Keratinocyte (primary cell): ENCODE data around the gene SPATA31D3. TPM values are rescaled to one million over a fixed set of nuclear protein-coding genes. Genes with fewer than 3 reads are reported as not detected.

Source experiments
- DNase-seq: peaks from one replicate; pipeline ENCODE4 v3.0.0-alpha.2; 2011; ENCODE audit warnings: low read depth, missing footprints, low spot score
- FAIRE-seq: peaks from 2 replicates; lab custom pipeline; 2011; peaks lifted over from hg19 to GRCh38; lab: Jason Lieb, UNC
- H2AFZ ChIP-seq: 2 replicates; pipeline ENCODE4 v1.6.0; 2012; ENCODE audit warnings: low read length, control low read depth, inconsistent platforms; ENCODE audit not compliant: control insufficient read depth
- H3K27ac ChIP-seq: 2 replicates; pipeline ENCODE4 v1.5.1; 2011; ENCODE audit warnings: low read length; ENCODE audit not compliant: control insufficient read depth, insufficient read depth
- H3K27me3 ChIP-seq: 3 replicates; pipeline ENCODE4 v1.6.0; 2011; ENCODE audit warnings: low read length; ENCODE audit not compliant: control insufficient read depth, insufficient read depth; ENCODE audit errors: extremely low read depth
- H3K36me3 ChIP-seq, 2 experiments: 2 replicates in 1 of 2; 3 replicates in 1 of 2; pipeline ENCODE4 v1.5.1; 2011; ENCODE audit warnings: low read length in 2 of 2, mild to moderate bottlenecking in 1 of 2; ENCODE audit not compliant: control insufficient read depth in 2 of 2, insufficient read depth in 2 of 2; ENCODE audit errors: extremely low read depth in 1 of 2
- H3K4me1 ChIP-seq: 3 replicates; pipeline ENCODE4 v1.5.1; 2011; ENCODE audit warnings: low read length; ENCODE audit not compliant: control insufficient read depth, insufficient read depth; ENCODE audit errors: extremely low read depth
- H3K4me2 ChIP-seq: 3 replicates; pipeline ENCODE4 v1.6.0; 2011; ENCODE audit warnings: low read depth, low read length; ENCODE audit not compliant: control insufficient read depth, insufficient read depth; ENCODE audit errors: extremely low read depth
- H3K4me3 ChIP-seq, 3 experiments: fragments of 200-600 bp in 1 of 3; sonication (generic) in 1 of 3; 2 replicates in 2 of 3; 3 replicates in 1 of 3; pipeline ENCODE4 v1.5.1; 2011 to 2016; ENCODE audit warnings: low read length in 3 of 3, mild to moderate bottlenecking in 3 of 3, control low read depth in 2 of 3, inconsistent platforms in 1 of 3, low read depth in 1 of 3, mixed read lengths in 1 of 3, mixed run types in 1 of 3, moderate library complexity in 1 of 3; ENCODE audit not compliant: control insufficient read depth in 2 of 3, insufficient read depth in 2 of 3; ENCODE audit errors: extremely low read depth in 1 of 3
- H3K79me2 ChIP-seq: 2 replicates; pipeline ENCODE4 v1.6.0; 2012; ENCODE audit warnings: low read length; ENCODE audit not compliant: control insufficient read depth, insufficient read depth
- H3K9ac ChIP-seq: 3 replicates; pipeline ENCODE4 v1.6.0; 2011; ENCODE audit warnings: low read length; ENCODE audit not compliant: control insufficient read depth, insufficient read depth; ENCODE audit errors: extremely low read depth
- H3K9me1 ChIP-seq: 3 replicates; pipeline ENCODE4 v1.6.0; 2011; ENCODE audit warnings: low read length; ENCODE audit not compliant: control insufficient read depth, insufficient read depth; ENCODE audit errors: extremely low read depth
- H3K9me3 ChIP-seq: 2 replicates; pipeline ENCODE4 v1.5.1; 2012; ENCODE audit warnings: low read depth, low read length; ENCODE audit not compliant: control insufficient read depth
- H4K20me1 ChIP-seq: 3 replicates; pipeline ENCODE4 v1.6.0; 2011; ENCODE audit warnings: low read length; ENCODE audit not compliant: control insufficient read depth, insufficient read depth; ENCODE audit errors: extremely low read depth
- CTCF ChIP-seq, 3 experiments: IDR thresholded peaks in 1 of 3; conservative IDR thresholded peaks in 1 of 3; optimal IDR thresholded peaks in 1 of 3; 2 replicates in 2 of 3; 3 replicates in 1 of 3; pipeline versions ENCODE3 to v1.5.1; 2011; ENCODE audit warnings: low read length in 3 of 3, mild to moderate bottlenecking in 3 of 3, moderate library complexity in 2 of 3, control low read depth in 1 of 3, inconsistent platforms in 1 of 3; ENCODE audit not compliant: insufficient read depth in 2 of 3; ENCODE audit errors: extremely low read depth in 1 of 3
- EZH2 ChIP-seq: IDR thresholded peaks from one replicate; pipeline ENCODE4 v1.6.1; 2012; ENCODE audit warnings: inconsistent platforms, mild to moderate bottlenecking, low read length, moderate library complexity
- dilution Hi-C: fragments of 300-500 bp; cut with MboI; formaldehyde crosslinking; loops from one replicate; pipeline ENCODE4 v1.7.0; 2020; ENCODE audit warnings: low sequenced_read_pairs; ENCODE audit not compliant: extremely low pct_ligation_motif_present
- polyA plus RNA-seq, 5 experiments: library from polyadenylated mRNA; depleted of rRNA in 3 of 5; stranded (reverse) in 3 of 5; stranded (forward) in 1 of 5; unstranded in 1 of 5; fragments of >200 nt; gene quantifications; 1 replicate in 1 of 5; 2 replicates in 3 of 5; 3 replicates in 1 of 5; pipeline versions ENCODE4 v1.2.1 to v1.2.3, GENCODE V29; 2011 to 2012; ENCODE audit warnings: missing spikeins in 2 of 5, low read depth in 1 of 5, low replicate concordance in 1 of 5

The SPATA31D3 gene
- polyA plus RNA-seq, 1 donor (not counting 4 experiments of a cell fraction or from before 2014, with no cell fraction given) = not detected

- TF ChIP-seq EZH2 = no peak
- Histone ChIP-seq H3K4me2 (no peak overlapping the region), H3K36me3 (no peaks in the 10 kb centered on the region), H3K4me1 (no peaks in the 10 kb centered on the region), H4K20me1 (no peaks in the 10 kb centered on the region), H3K9me3 (no peaks in the 10 kb centered on the region), H3K27ac (no peak overlapping the region), H2AFZ (no peak overlapping the region), H3K4me3 (no peak overlapping the region), H3K9me1 (no peaks in the 10 kb centered on the region), H3K9ac (no peak overlapping the region), H3K79me2 (no peaks in the 10 kb centered on the region), H3K27me3 (no peaks in the 10 kb centered on the region)
- dilution Hi-C loops = no loop called here
- no peak for FAIRE-seq
- DNase-seq = no peak
Measured at GRCh38 chr9:81979196-81979595, 35.9 kb downstream of the SPATA31D3 start.

- no peaks in the 10 kb centered on the region for H3K4me1 ChIP-seq
- DNase-seq = no peak
- no peaks in the 10 kb centered on the region for H3K36me3 ChIP-seq
- H3K27me3 ChIP-seq = no peaks in the 10 kb centered on the region
- H3K4me2 ChIP-seq = no peak overlapping the region
- no peak overlapping the region for H2AFZ ChIP-seq
- no peaks in the 10 kb centered on the region for H3K79me2 ChIP-seq
- no peaks in the 10 kb centered on the region for H3K9me1 ChIP-seq
- TF ChIP-seq CTCF (optimal IDR thresholded peaks at IDR 0.05 in 1 of 3, IDR thresholded peaks at IDR 0.05 in 1 of 3, conservative IDR thresholded peaks at IDR 0.05 in 1 of 3; ENCODE audit: extremely low read depth in 1 of 3, insufficient read depth in 2 of 3, low read length in 3 of 3) (no peak), EZH2 (no peak)
- no peaks in the 10 kb centered on the region for H3K9me3 ChIP-seq
- dilution Hi-C loops = no loop called here
- no peak for FAIRE-seq
- H3K4me3 ChIP-seq = no peak overlapping the region
- no peak overlapping the region for H3K27ac ChIP-seq
- H3K9ac ChIP-seq = no peak overlapping the region
- H4K20me1 ChIP-seq = no peaks in the 10 kb centered on the region
Measured at GRCh38 chr9:81980568-81980967, 37.3 kb downstream of the SPATA31D3 start.

GRCh38 chr9:81981883-81982282 lies 38.6 kb downstream of the SPATA31D3 start:
- H2AFZ ChIP-seq = no peak overlapping the region
- no peaks in the 10 kb centered on the region for H3K79me2 ChIP-seq
- DNase-seq (no peak), FAIRE-seq (no peak)
- no peaks in the 10 kb centered on the region for H3K4me1 ChIP-seq
- no peaks in the 10 kb centered on the region for H4K20me1 ChIP-seq
- H3K9me3 ChIP-seq = no peaks in the 10 kb centered on the region
- no peaks in the 10 kb centered on the region for H3K36me3 ChIP-seq
- no peaks in the 10 kb centered on the region for H3K27me3 ChIP-seq
- H3K9me1 ChIP-seq = no peaks in the 10 kb centered on the region
- no peak overlapping the region for H3K27ac ChIP-seq
- no peak overlapping the region for H3K4me3 ChIP-seq
- no peak overlapping the region for H3K4me2 ChIP-seq
- no peak overlapping the region for H3K9ac ChIP-seq
- dilution Hi-C loops = no loop called here
- TF ChIP-seq CTCF (optimal IDR thresholded peaks at IDR 0.05 in 1 of 3, IDR thresholded peaks at IDR 0.05 in 1 of 3, conservative IDR thresholded peaks at IDR 0.05 in 1 of 3; ENCODE audit: extremely low read depth in 1 of 3, insufficient read depth in 2 of 3, low read length in 3 of 3) (no peak), EZH2 (no peak)
